GM10248 (cell line): Measurements from ENCODE around the gene ARID5B.

ENCODE experiments used
- CTCF ChIA-PET: fragments of 300-600 bp; sonication (Branson Sonifier 250); formaldehyde crosslinking; extraction: SDS; loops from one replicate; lab custom pipeline; 2021; ENCODE audit warnings: antibody characterized with exemption; lab: Yijun Ruan, JAX
- POLR2A ChIA-PET: fragments of 350-650 bp; sonication (Branson Sonifier 250); formaldehyde crosslinking; extraction: SDS; loops from one replicate; lab custom pipeline; 2020; ENCODE audit warnings: antibody characterized with exemption; lab: Yijun Ruan, JAX
- DNase-seq: peaks from one replicate; pipeline ENCODE4 v3.0.0; 2012; ENCODE audit errors: extremely low spot score
- CTCF ChIP-seq: IDR thresholded peaks from 2 replicates; pipeline ENCODE4 v1.5.1; 2012; ENCODE audit warnings: mild to moderate bottlenecking, low read depth; ENCODE audit errors: extremely low read depth, missing control alignments, control extremely low read depth

ARID5B gene

GRCh38 chr10:61894133-61894532 is 7.4 kb upstream of the ARID5B start:
- ChIA-PET CTCF (interaction anchor here (7.0 kb wide), 1 partner anchor 10 kb away, joined by 45 read pairs; no protein-coding TSS in a partner anchor), POLR2A (no interaction called here)
- DNase-seq, result no peak
- TF ChIP-seq CTCF, result no peak

- no peak for TF ChIP-seq CTCF
- ChIA-PET POLR2A (no interaction called here), CTCF (interaction anchor here (0.7 to 7.0 kb wide), 32 partner anchors 7 to 348 kb away, joined by 3 to 49 read pairs (median 6); no protein-coding TSS in a partner anchor)
- no peak for DNase-seq
Measured at GRCh38 chr10:61895898-61896600, 5.5 kb upstream of the ARID5B start.

- ChIA-PET CTCF (interaction anchor here (0.6 to 7.0 kb wide), 49 partner anchors 8 to 513 kb away, joined by 3 to 49 read pairs (median 4); no protein-coding TSS in a partner anchor), POLR2A (interaction anchor here (0.5 kb wide), 2 partner anchors 112 to 1626 kb away, joined by 3 to 4 read pairs; no protein-coding TSS in a partner anchor)
- peak; percentile 86 for DNase-seq
- TF ChIP-seq CTCF, result peak; percentile 65
Measured at GRCh38 chr10:61896854-61897661, 4.4 kb upstream of the ARID5B start.

DNA sequence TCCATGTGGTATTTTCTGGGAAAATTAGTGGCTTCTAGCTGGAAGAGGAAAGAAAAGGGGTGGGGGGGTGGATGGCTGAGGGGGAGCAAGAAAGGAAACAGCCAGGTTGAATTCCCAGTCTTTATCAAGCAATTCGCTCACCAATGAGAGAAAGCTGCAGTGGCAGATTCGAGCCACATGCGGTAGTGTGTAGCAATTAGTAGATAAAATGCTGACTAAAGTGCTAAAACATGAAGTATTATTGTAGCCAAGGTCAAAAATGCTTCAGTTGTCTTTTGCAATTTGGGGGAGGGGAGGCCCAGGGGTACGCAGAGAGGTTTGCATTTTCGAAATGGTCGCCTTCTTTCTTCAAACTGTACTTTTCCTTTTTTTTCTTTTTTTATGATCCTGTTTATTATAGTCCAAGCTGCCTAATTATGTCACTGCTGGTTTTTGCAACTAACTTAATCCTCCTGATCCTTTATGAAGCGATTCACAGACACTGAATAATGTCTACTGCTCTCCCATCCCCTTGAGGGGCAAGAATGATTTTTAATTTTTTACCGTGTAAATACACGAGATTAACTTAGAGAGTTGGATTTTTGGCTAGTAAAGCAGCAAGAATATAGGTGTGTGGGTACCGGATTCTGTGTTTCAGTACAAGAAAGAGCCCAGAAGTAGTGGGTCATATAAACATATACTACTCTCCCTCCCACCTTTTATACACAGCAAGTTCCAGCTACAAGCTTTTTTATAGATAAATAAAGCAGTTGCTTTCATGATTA is 3.6 kb upstream of the ARID5B start:
- CTCF ChIA-PET, result interaction anchor here (0.7 to 7.0 kb wide), 26 partner anchors 9 to 512 kb away, joined by 3 to 49 read pairs (median 8); no protein-coding TSS in a partner anchor
- POLR2A ChIA-PET, result interaction anchor here (0.5 to 0.6 kb wide), 2 partner anchors 113 to 123 kb away, joined by 3 to 4 read pairs; no protein-coding TSS in a partner anchor
- TF ChIP-seq CTCF, result no peak
- no peak for DNase-seq

GRCh38 chr10:61898435-61898778 is 3.1 kb upstream of the ARID5B start:
- no peak for TF ChIP-seq CTCF
- DNase-seq, result no peak
- POLR2A ChIA-PET, result no interaction called here
- CTCF ChIA-PET, result interaction anchor here (1.1 to 7.0 kb wide), 12 partner anchors 8 to 346 kb away, joined by 3 to 49 read pairs (median 10); no protein-coding TSS in a partner anchor

DNA sequence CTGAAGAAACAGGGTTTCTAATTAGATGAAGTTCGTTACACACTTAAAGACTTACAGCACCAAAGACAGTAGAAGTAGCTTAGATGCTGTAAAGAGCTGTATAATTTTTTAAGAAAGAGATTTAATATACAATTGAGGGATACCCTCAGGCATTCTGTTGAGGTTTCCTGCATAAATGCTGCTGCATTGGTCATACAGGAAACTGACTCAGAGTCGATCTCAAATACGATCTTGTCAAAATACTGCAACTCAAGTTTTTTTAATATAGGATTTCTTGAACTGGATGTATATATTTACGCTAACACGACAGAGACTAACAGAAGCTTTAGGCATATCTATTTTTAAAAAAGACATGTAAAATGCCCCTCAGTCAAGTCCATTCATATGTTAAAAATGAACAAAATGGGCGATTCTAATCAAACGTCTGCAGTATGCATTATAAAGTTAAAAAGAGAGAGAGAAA is 2.4 kb upstream of the ARID5B start:
- DNase-seq, result no peak
- ChIA-PET POLR2A (no interaction called here), CTCF (interaction anchor here (0.9 to 7.0 kb wide), 5 partner anchors 15 to 349 kb away, joined by 3 to 49 read pairs (median 9); no protein-coding TSS in a partner anchor)
- no peak for TF ChIP-seq CTCF
